DMS 273 (cell line): ENCODE results near the gene THRAP3.

ENCODE experiments used
- DNase-seq: peaks from one replicate; lab custom pipeline; 2025; ENCODE audit not compliant: unreplicated experiment; lab: John Stamatoyannopoulos, UW

THRAP3 gene

DNA sequence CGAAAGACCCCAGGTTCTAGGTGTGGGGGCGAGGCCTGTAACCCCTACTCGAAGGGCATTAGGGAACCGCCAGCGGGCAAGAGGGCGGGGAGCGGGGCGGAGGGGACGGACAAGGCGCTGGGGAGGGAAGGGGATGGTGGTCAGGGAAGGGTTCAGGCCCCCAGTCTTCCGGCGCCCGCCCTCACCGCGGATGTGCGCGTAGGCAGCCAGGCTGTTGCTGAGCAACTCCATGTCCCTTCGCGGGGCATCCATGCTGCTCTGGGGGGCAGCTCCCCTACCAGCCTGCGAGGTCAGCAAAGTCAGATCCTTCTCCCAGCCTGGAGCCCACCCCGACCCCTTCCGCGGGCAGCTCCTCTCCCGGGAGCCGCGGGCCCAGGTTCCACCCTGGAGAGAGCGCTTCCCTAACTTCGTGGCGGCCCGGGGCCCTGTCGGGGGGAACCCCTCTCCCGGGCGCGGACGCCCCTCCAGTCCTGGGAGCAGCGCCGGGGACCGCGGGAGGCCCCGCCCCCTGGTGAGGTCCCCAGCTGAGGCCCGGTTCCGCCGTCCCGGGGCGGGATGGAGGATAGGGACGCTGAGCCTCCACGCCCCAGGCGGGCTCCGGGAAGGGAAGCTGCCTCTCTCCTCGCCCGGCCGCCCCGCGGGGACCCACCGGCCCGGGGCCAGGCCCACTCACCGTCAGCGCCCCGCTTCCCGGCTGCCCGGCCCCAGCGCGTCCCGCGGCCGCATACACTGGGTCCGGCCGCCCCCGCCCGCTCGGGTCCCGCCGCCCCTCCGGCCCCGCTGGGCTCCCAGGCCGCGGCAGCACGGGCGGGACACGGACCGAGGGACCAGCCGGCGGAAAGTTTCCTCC is 98.8 kb downstream of the THRAP3 start:
- DNase-seq, result peak; percentile 69

DNA sequence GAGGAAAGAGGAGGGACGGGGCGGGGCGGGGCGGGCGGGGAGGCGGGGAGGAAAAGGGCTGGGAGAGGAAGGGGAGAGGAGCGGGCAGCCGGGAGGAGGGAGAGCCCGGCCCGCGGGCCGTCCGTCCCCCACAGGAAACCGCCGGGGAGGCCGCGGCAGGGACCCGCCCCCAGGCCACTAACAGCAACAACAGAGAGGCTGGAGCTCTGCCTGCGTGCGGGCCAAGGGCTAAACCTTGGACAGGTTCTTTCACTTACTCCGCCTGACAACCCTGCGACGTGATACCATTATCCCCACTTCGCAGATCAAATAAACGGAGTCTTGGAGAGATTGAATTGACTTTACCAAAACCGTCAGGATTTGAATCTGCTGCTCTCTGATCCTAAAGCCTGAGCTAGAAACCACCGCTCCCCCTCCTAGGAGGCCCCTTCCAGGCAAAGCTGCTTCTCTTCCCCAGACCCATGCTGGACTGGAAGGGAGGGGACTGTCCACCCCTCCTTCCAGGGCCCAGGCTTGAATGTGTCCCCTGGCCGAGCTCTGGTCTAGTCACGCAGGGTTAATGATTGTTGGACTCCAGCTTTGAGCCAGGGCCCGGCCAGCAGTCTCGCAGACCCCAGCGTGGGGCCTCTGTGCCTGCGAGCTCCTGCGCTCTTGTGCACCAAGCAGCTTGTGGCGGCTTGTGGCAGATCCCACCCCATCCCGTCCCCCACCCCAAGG is 99.6 kb downstream of the THRAP3 start, which contains the start of gene EVA1B:
Gene EVA1B, minus strand, starts transcription at position 10 of the 717 bp plus-strand sequence. CDS start 608 bp downstream, outside the sequence.
- peak; percentile 69 for DNase-seq

DNA sequence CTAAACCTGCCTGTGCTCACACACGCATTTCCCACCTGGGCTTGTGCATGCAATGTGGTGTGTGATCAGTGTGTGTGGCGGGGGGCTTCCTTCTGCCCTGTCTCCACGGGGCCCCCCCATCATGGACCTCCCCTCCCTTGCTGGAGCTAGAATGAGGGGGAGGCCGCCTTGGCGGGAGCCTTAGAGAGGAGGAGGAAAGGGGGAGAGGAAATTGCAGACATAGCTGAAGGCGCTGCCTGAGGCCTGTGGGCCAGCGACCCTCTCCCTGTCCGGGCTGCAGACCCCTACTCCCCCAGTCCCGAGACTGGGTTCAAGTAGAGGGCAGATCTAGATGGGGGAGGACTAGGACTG is 100.1 kb downstream of the THRAP3 start:
- no peak for DNase-seq

DNA sequence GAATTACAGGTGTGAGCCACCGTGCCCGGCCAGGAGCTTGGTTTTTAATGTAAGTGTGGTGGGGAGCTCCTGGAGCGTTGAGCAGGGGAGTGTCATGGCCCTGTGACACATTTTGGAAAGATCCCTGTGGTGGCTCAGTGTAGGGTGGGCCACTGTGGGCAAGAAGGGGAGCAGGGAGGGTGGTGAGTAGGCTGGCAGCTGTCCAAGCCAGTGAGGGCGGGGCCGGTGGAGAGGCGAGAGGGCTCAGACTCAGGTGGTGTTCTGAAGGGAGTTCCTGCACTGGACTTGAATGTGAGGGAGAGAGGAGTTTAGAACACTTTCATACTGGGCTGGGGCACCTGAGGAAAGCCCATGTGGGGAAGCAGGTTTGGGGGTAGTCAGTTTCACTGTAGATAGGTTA is 102.3 kb downstream of the THRAP3 start:
- no peak for DNase-seq

DNA sequence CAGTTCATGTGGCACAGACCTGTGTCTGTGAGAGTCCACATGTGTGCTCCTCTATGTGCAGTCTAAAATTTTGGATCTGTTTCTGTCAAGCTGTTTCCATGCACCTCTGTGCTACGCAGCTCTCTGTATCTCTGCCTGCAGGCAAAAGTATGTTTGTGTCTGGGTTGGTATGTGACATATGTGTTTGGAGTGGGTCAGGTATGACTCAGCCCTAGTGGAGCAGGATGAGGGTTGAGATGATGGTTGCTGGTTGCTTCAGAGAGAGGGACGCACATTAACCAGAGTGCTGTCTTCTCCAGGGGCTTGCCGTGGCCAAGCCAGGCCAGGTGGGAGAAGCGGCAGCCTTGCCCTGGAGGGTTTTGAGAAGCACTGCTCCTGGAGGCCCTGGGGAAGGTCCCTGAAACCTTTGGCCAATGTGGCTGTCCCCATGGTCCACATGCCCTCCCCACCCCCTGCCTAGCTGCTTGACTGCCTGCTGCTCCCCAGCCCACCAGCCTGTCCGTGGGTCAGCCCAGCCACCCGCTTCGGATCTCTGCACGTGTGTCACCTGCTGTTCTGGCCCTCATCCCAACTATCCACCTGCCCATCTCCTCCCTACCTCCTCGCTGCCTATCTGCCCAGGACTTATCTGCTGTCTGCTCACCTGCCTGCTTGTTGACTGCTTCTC is 103.3 kb downstream of the THRAP3 start:
- no peak for DNase-seq

DNA sequence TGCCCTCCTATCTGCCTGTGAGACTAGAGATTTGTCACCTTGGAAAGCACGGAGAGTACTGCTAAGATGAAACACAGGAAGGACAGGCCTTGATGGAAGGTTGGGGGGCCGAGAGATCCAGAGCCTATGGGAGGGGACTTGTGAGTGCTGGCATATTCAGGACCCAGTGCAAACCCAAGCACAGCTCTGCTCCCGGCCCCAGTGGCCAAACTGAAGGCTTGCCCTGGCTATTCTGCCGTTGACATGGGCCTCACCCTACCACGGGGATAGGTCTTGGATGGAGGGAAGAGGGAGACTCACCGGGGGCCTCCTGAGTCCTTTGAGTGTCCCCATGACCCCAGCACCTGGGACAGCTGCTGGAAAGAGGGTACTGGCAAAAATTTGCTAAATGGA is 103.8 kb downstream of the THRAP3 start:
- no peak for DNase-seq

DNA sequence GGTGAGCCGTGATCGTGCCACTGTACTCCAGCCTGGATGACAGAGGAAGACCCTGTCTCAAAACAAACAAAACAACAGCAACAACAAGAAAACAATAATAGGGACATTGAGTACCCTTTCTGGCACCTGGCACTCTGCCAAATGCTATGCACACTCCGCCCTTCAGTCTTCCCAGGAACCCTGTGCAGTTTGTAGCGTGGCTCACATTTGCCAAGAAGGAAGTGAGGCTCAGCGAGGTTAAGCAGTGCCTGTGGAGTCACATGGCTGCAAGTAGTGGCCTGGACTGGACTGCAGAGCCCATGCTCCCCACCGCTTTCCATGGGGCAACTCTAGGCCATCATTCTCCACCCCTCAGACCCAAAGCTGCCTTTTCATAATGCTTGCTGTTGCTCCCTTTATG is 104.5 kb downstream of the THRAP3 start:
- DNase-seq, result peak; percentile 32

DNA sequence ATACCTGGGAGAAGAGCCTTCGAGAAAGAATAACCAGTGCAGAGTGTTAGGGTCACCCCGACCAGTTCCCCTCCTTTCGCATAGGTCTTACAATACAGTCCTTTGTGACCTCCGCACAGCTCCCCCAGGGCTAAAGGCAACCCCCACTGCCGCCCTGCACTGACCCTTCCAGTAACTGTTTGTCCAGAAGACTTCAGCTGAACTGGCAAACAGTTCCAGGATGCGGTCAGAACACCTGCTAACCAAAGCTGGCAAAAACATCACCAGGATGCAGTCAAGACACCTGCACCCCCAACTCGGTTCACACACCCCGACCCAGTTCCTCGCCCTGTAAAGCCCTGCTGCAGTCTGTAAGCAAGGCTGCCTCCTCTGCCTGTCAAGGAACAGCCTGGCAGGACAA is 105.6 kb downstream of the THRAP3 start:
- DNase-seq, result no peak

DNA sequence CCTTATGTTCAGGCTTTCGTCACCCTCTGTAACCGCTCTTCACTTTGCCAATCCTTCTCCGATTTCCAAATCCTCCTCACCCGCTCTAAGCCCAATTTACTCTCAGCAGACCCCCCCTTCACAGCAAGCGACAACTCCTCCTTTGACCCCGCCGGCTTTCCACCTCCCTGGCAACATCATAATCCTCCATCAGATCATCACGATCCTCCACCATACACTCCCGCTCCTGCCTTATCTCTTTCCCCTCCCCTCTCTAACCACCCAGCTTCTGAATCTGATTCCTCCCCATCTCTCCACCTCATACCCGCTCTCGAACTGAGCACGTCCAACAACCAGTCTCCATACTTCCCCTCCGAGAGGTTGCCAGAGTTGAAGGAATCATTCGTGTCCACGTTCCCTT is 106.7 kb downstream of the THRAP3 start:
- DNase-seq, result no peak

DNA sequence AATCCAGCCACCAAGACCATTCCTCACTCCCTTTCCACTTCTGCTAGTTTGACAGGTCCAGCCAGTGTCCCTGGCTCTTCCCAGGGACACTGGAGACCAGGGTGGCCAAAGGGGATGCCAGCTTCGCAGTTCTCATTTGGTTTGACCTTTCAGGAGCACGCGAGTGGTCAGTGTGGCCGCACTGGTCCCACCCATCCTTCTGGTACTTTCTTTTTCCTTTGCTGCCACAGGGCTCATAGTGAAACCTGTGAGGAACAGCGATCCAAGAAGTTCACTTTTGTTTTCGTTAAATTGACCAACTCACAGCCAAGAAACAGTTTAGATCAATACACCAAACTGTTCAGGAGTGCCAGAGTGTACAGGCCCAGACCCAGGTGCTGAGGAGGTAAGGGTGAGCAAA is 113.6 kb downstream of the THRAP3 start:
- DNase-seq, result no peak

DNA sequence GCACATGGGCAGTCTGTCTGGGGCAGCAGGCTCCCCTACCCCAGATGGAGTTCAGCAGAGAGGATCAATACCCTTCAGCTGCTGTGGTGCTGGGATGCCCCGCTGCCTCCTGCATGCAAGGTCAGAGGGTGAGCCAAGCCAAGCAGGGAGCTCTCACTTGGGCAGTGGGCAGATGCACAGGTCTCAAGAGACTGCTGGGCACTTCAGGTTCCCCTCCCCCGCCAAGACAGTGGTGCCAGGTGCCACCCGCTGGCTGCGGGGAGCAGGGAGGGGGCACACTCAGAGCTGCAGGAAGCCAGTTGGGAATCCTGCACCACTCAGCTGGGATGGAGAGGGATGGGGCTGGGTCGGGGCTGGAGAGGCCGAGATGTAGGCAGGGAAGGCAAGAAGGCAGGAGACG is 115.0 kb downstream of the THRAP3 start:
- peak; percentile 41 for DNase-seq

DNA sequence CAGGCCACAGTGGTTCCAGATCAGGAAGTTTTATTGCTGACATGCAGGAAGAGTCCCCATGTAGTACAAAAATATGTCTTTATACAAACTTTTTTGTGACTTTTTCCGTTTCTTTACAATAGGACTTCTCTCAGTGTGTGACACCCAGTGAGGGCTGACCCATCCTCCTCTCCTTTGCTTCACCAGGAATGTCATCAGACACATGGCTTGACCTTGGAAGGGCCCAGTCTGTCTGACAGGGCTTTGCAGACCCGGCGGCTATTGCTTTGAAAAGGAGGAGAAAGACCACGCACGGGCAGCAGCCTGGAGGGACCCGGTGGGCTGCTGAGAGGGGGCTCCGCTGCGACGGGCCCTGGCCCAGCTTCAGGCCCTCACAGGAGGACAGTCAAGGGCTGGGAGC is 115.4 kb downstream of the THRAP3 start:
- no peak for DNase-seq

DNA sequence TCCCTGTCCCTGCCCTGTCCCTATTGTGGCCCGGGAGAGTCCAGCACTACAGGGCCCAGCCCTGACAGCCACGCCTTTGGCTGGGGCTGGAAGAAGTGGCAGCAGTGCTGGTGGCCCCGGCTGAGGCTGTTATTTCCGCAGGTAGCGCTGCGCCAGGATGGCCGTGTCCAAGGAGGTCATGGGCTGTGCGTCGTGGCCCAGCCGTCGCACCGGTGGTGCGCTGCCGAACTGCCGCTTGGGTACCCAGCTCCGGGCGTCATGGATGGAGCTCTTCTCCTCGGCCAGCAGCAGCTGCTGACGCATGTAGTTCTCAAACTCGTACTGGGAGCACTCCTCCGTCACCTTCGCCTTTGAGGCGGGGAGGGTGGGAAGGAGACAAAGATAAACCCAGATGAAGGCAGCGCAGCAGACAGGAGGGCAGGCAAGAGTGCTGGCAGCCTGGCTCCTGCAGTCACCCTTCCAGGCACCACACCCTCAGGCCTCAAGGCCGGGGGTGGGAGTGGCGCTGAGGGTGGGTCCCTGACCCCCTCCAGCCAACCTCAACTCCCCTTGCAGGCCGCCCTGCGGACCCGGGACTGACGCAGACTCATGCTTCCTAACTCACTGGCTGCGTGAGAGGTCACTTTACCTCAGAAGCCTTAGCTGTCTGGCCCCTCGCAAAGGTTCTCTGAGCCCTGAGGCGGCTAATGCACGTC is 117.5 kb downstream of the THRAP3 start:
- DNase-seq, result no peak

DNA sequence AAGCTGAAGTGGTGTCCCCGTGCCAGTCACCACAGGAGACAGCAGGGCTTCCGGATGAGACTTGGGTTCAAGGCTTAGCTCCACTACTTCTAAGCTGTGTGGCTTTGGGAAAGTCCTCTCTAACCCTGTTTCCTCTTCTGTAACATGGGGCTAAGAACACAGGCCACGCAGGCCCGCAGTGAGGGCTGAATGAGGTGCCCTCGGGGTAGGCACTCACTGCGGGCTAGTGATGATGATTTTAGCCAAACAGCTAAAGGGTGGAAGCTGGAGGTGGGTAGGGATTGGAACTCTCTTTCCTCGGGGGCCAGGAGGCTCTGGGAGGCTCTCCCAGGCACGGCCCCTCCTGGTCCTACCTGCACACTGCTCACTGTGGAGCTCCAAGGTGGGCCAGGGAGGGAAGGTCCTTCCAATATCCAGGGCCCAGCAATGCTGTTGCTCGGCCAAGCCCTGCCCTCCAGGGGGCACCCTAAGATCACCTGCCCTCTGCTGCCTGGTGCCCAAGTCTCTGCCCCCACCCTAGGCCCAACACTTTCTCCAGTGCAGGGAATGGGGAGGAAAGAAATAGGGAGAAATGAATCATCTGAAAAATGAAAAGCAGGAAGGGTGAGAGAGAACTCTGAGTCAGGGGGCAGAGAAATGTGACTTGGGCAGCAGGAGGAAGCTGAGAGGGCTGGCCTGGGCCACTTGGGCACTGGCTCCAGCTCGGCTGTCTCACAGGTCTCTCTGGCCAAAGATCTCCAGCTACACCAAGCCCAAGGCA is 118.4 kb downstream of the THRAP3 start:
- peak; percentile 75 for DNase-seq

DNA sequence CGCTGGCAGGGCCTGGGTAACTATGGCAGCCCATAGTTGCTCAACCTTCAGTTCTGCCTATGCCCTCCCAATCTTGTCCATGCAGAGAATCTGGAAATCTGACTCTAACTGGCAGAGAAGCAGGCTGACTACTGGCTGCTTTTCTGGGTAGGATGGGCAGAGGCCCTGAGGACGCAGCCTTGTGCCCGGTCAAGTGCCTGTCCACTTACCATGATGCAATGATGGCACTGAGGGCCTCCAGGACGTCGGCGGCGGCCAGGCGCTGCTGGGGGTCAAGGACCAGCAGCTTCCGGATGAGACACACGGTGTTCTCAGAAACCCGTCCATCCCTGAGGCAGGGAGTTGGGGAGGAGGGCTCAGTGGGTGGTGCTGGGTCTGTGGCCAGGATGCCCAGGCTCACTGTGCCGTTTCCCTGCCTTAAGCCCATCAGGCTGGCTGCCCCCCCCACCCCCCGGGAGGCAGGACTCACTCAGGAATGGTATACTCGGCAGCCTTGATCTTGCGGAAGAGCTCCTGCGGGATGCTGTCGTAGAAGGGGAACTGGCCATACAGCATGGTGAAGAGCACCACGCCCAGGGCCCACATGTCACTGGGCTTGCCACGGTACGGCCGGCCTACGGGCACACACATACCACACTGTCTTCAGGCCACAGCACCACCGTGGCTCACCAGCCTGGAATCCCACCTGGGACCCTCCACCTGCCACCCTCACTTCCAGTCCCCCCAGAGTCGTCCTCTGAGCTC is 119.6 kb downstream of the THRAP3 start:
- DNase-seq, result no peak

DNA sequence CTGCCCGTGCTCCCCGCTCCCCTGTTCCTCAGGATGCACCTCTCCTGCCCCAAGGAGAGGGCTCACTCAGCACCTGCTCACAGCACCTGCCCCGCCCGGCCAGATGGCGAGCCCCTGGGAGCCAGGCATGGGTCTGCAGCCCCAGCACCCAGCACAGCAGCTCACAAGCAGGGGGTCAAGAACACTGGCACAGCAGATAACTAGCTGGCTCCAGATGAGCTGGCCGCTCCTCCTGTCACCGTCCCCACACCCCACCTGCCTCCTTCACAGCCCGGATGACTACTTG is 120.1 kb downstream of the THRAP3 start:
- no peak for DNase-seq

DNA sequence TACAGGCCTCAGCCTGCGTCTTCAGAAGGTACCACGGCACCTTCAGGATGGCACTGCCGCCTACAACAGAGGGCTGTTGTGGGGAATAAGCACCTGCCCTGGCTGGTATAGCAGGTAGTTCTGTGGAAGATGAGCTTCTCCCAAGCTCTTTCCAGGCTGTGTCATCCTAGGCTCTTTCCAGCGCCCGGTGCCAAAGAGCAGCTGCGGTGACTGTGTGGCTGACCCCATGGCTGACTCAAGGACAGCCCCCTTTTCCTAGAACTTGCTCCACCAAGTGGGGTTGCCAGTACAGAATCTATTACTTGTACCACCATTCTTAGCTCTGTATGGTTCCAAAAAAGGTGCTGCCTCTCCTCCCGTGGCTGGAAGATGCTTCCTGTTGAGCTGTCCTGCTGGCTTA is 121.1 kb downstream of the THRAP3 start:
- DNase-seq, result no peak

DNA sequence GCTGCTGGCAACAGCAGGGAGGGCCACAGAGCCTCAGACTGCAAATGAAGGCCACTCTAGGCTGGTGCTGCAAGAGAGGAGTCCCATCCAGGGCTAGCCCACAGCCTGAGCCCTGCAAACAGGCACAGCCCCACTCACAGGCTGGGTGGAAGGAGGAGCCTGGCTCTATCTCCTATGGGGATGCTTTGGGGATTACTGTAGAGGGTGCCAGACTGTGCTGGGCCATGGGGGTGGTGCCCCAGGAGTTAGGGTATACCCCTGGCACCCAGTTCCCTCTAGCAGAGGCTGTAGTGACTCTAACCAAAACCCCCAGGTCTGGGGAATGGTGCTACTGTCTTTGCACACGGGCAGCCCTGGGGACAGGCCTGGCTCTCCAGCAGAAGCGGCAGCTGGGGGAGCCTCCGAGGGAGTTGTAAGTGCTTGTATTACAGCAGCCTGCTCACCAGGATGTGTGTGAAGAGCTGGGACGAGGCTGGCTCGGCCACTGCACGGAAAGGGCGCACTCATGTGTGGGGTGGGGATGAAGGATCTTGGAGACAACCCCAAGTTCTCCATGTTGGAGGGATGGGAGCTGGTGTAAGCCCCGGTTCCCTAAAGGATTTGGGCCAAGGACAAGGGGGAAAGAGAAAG is 122.6 kb downstream of the THRAP3 start:
- DNase-seq, result no peak

DNA sequence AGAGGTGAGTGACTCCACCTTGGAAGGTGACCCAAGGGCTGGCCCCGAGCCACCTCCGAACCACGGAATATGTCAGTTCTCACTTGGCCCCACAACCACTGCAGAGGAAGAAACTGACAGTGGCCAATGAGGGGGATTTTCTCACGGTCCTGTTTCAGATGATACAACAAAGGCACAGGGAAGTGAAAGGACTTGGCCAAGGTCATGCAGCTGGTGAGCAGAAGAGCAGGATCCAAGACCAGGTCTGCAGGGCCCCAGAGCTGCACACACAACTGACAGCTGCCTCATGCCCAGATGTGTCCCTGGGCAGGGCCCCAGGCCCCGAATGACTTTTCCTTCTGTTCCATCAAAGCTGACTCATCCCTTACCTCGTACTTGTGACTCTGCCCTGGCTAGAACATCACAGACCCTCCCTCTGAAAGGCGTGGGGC is 125.0 kb downstream of the THRAP3 start:
- no peak for DNase-seq

DNA sequence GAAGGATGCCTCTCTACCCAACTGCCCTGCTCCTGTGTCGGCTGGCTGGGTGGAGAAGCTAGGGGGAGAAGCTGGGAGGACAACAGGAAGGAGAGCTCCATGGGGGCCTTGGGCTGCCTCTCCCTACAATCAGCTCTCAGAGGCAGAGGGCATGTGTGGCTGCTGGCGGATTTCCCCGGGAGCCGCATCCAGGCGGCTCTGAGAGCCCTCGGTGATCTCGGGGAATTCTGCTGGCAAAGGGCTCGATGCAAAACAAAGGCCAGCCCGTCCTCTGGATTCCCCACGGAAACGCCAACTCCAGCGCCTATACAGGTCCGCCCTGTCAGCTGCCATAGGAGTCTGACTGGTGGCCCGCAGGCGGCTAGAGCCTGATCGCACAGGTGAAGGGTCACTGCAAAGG is 125.6 kb downstream of the THRAP3 start:
- DNase-seq, result no peak
